PFSK-1 (cell line): ENCODE measurements around the gene TRIM21.

ENCODE experiments used
- POLR2AphosphoS5 ChIP-seq: IDR thresholded peaks from 2 replicates; pipeline ENCODE4 v1.6.1; 2012; ENCODE audit warnings: low read depth, mild to moderate bottlenecking, control low read depth, low read length, moderate library complexity
- REST ChIP-seq, 2 experiments: IDR thresholded peaks; 2 replicates each; pipeline versions ENCODE4 v1.6.1 to v1.8.0; 2011 to 2012; ENCODE audit warnings: low read depth in 2 of 2, low read length in 2 of 2, control low read depth in 1 of 2, inconsistent platforms in 1 of 2, mild to moderate bottlenecking in 1 of 2, moderate library complexity in 1 of 2; ENCODE audit not compliant: insufficient read depth in 1 of 2
- SIN3A ChIP-seq: IDR thresholded peaks from 2 replicates; pipeline ENCODE4 v1.6.1; 2012; ENCODE audit warnings: mild to moderate bottlenecking, low read length, moderate library complexity, borderline replicate concordance; ENCODE audit not compliant: insufficient read depth
- TAF1 ChIP-seq: IDR thresholded peaks from 2 replicates; pipeline ENCODE4 v1.6.1; 2012; ENCODE audit warnings: low read length, control low read depth, borderline replicate concordance; ENCODE audit not compliant: insufficient read depth

- TF ChIP-seq SIN3A, result no peak
- TF ChIP-seq POLR2AphosphoS5, result no peak
- no peak for TF ChIP-seq REST (IDR thresholded peaks at IDR 0.05; ENCODE audit: insufficient read depth in 1 of 2, low read depth in 2 of 2, low read length in 2 of 2)
- TF ChIP-seq TAF1, result no peak
Observed at GRCh38 chr11:4416306-4416705, 22.8 kb upstream of the TRIM21 start.
